ENCODE data around the gene PPP1R9A. TPM values are rescaled to one million over a fixed set of nuclear protein-coding genes. Genes with fewer than 3 reads are reported as not detected.

Gene PPP1R9A
- total RNA-seq, 2 experiments from 2014 or later: not detected

- Mint-ChIP-seq H3K9me3 (peaks cover 6% of the 10 kb centered on the region), H3K4me1 (ENCODE audit: low read depth) (no peaks in the 10 kb centered on the region), H3K27me3 (no peaks in the 10 kb centered on the region), H3K4me3 (no peak overlapping the region), H3K27ac (no peak overlapping the region), H3K36me3 (no peaks in the 10 kb centered on the region)
- ChIA-PET POLR2A (no interaction called here), CTCF (no interaction called here)
- intact Hi-C loops (cut with micrococcal nuclease): no loop called here
- no peak for DNase-seq
Observed at GRCh38 chr7:94970085-94970576, 62.7 kb downstream of the PPP1R9A start.

- no peak for DNase-seq
- intact Hi-C loops (cut with micrococcal nuclease): no loop called here
- Mint-ChIP-seq H3K27me3 (no peaks in the 10 kb centered on the region), H3K27ac (no peak overlapping the region), H3K36me3 (no peaks in the 10 kb centered on the region), H3K9me3 (peaks cover 3% of the 10 kb centered on the region), H3K4me3 (no peak overlapping the region), H3K4me1 (ENCODE audit: low read depth) (no peaks in the 10 kb centered on the region)
- ChIA-PET CTCF (no interaction called here), POLR2A (no interaction called here)
Observed at GRCh38 chr7:94971051-94971867, 63.9 kb downstream of the PPP1R9A start.

GRCh38 chr7:94972296-94972695 lies 64.9 kb downstream of the PPP1R9A start:
- CTCF ChIA-PET: no interaction called here
- H3K27me3 Mint-ChIP-seq: no peaks in the 10 kb centered on the region
- no peaks in the 10 kb centered on the region for H3K4me1 Mint-ChIP-seq (ENCODE audit: low read depth)
- H3K4me3 Mint-ChIP-seq: no peak overlapping the region
- POLR2A ChIA-PET: no interaction called here
- H3K9me3 Mint-ChIP-seq: peaks cover 3% of the 10 kb centered on the region
- no peak for DNase-seq
- intact Hi-C loops (cut with micrococcal nuclease): no loop called here
- H3K36me3 Mint-ChIP-seq: no peaks in the 10 kb centered on the region
- no peak overlapping the region for H3K27ac Mint-ChIP-seq

- H3K9me3 Mint-ChIP-seq: no peaks in the 10 kb centered on the region
- ChIA-PET POLR2A (no interaction called here), CTCF (no interaction called here)
- DNase-seq: no peak
- intact Hi-C loops (cut with micrococcal nuclease): no loop called here
- H3K4me3 Mint-ChIP-seq: no peak overlapping the region
- H3K27ac Mint-ChIP-seq: no peak overlapping the region
- no peaks in the 10 kb centered on the region for H3K4me1 Mint-ChIP-seq (ENCODE audit: low read depth)
- no peaks in the 10 kb centered on the region for H3K27me3 Mint-ChIP-seq
- H3K36me3 Mint-ChIP-seq: no peaks in the 10 kb centered on the region
Observed at GRCh38 chr7:94973844-94974243, 66.5 kb downstream of the PPP1R9A start.

GRCh38 chr7:94974423-94974822 lies 67.0 kb downstream of the PPP1R9A start:
- intact Hi-C loops (cut with micrococcal nuclease): no loop called here
- no peaks in the 10 kb centered on the region for H3K4me1 Mint-ChIP-seq (ENCODE audit: low read depth)
- DNase-seq: no peak
- H3K36me3 Mint-ChIP-seq: no peaks in the 10 kb centered on the region
- H3K9me3 Mint-ChIP-seq: no peaks in the 10 kb centered on the region
- ChIA-PET CTCF (no interaction called here), POLR2A (no interaction called here)
- no peak overlapping the region for H3K4me3 Mint-ChIP-seq
- H3K27me3 Mint-ChIP-seq: no peaks in the 10 kb centered on the region
- no peak overlapping the region for H3K27ac Mint-ChIP-seq

GRCh38 chr7:94975336-94975735 lies 67.9 kb downstream of the PPP1R9A start:
- H3K36me3 Mint-ChIP-seq: no peaks in the 10 kb centered on the region
- no peaks in the 10 kb centered on the region for H3K27me3 Mint-ChIP-seq
- no peaks in the 10 kb centered on the region for H3K4me1 Mint-ChIP-seq (ENCODE audit: low read depth)
- no peaks in the 10 kb centered on the region for H3K9me3 Mint-ChIP-seq
- H3K4me3 Mint-ChIP-seq: no peak overlapping the region
- intact Hi-C loops (cut with micrococcal nuclease): no loop called here
- ChIA-PET POLR2A (no interaction called here), CTCF (no interaction called here)
- H3K27ac Mint-ChIP-seq: no peak overlapping the region
- no peak for DNase-seq

GRCh38 chr7:94980418-94981142 lies 73.2 kb downstream of the PPP1R9A start:
- Mint-ChIP-seq H3K27ac (no peak overlapping the region), H3K9me3 (peaks cover 8% of the 10 kb centered on the region), H3K27me3 (no peaks in the 10 kb centered on the region), H3K4me3 (no peak overlapping the region), H3K36me3 (no peaks in the 10 kb centered on the region), H3K4me1 (ENCODE audit: low read depth) (no peaks in the 10 kb centered on the region)
- CTCF ChIA-PET: no interaction called here
- intact Hi-C loops (cut with micrococcal nuclease): no loop called here
- DNase-seq: no peak
- POLR2A ChIA-PET: no interaction called here

GRCh38 chr7:94995921-94996320 lies 88.5 kb downstream of the PPP1R9A start:
- POLR2A ChIA-PET: no interaction called here
- CTCF ChIA-PET: no interaction called here

GRCh38 chr7:94996369-94996768 lies 89.0 kb downstream of the PPP1R9A start:
- ChIA-PET POLR2A (no interaction called here), CTCF (no interaction called here)
- no peaks in the 10 kb centered on the region for H3K36me3 Mint-ChIP-seq
- H3K27ac Mint-ChIP-seq: no peak overlapping the region
- no peak for DNase-seq
- H3K9me3 Mint-ChIP-seq: no peaks in the 10 kb centered on the region
- intact Hi-C loops (cut with micrococcal nuclease): no loop called here
- H3K4me1 Mint-ChIP-seq (ENCODE audit: low read depth): no peaks in the 10 kb centered on the region
- no peak overlapping the region for H3K4me3 Mint-ChIP-seq
- H3K27me3 Mint-ChIP-seq: no peaks in the 10 kb centered on the region

More at GRCh38 chr7:94995921-94996320, 88.5 kb downstream of the PPP1R9A start:
- Mint-ChIP-seq H3K4me3 (no peak overlapping the region), H3K27me3 (no peaks in the 10 kb centered on the region), H3K27ac (no peak overlapping the region), H3K36me3 (no peaks in the 10 kb centered on the region), H3K9me3 (no peaks in the 10 kb centered on the region), H3K4me1 (ENCODE audit: low read depth) (no peaks in the 10 kb centered on the region)
- intact Hi-C loops (cut with micrococcal nuclease): no loop called here
- DNase-seq: no peak

GRCh38 chr7:94997547-94997946 lies 90.2 kb downstream of the PPP1R9A start:
- no peak overlapping the region for H3K27ac Mint-ChIP-seq
- no peaks in the 10 kb centered on the region for H3K27me3 Mint-ChIP-seq
- ChIA-PET CTCF (no interaction called here), POLR2A (no interaction called here)
- H3K4me1 Mint-ChIP-seq (ENCODE audit: low read depth): no peaks in the 10 kb centered on the region
- H3K36me3 Mint-ChIP-seq: no peaks in the 10 kb centered on the region
- DNase-seq: no peak
- no peak overlapping the region for H3K4me3 Mint-ChIP-seq
- H3K9me3 Mint-ChIP-seq: no peaks in the 10 kb centered on the region
- intact Hi-C loops (cut with micrococcal nuclease): no loop called here

GRCh38 chr7:94998266-94999068 lies 91.1 kb downstream of the PPP1R9A start:
- ChIA-PET POLR2A (no interaction called here), CTCF (no interaction called here)
- Mint-ChIP-seq H3K4me1 (ENCODE audit: low read depth) (no peaks in the 10 kb centered on the region), H3K27me3 (no peaks in the 10 kb centered on the region), H3K36me3 (no peaks in the 10 kb centered on the region), H3K4me3 (no peak overlapping the region), H3K27ac (no peak overlapping the region), H3K9me3 (no peaks in the 10 kb centered on the region)
- no peak for DNase-seq
- intact Hi-C loops (cut with micrococcal nuclease): no loop called here

- H3K27me3 Mint-ChIP-seq: no peaks in the 10 kb centered on the region
- no peak overlapping the region for H3K27ac Mint-ChIP-seq
- ChIA-PET POLR2A (no interaction called here), CTCF (no interaction called here)
- no peaks in the 10 kb centered on the region for H3K4me1 Mint-ChIP-seq (ENCODE audit: low read depth)
- no peak for DNase-seq
- no peaks in the 10 kb centered on the region for H3K9me3 Mint-ChIP-seq
- H3K36me3 Mint-ChIP-seq: no peaks in the 10 kb centered on the region
- H3K4me3 Mint-ChIP-seq: no peak overlapping the region
- intact Hi-C loops (cut with micrococcal nuclease): no loop called here
Observed at GRCh38 chr7:94999069-94999351, 91.6 kb downstream of the PPP1R9A start.
